Peyer's patch (tissue), 4 donors: ENCODE data around the gene VWA1.

ENCODE experiments used
- POLR2A ChIP-seq, 2 donors: fragments of 450-650 bp; IDR thresholded peaks; one replicate each; pipeline ENCODE4 v1.5.1; 2017; ENCODE audit warnings: antibody characterized with exemption in 2 of 2, mild to moderate bottlenecking in 2 of 2, moderate library complexity in 2 of 2
- TF ChIP-seq, protein P1 (sequence below), 6 experiments: fragments of 450-650 bp in 4 of 6; fragments of 200-600 bp in 2 of 6; sonication (generic) in 1 of 6; IDR thresholded peaks; one replicate each; pipeline ENCODE4 v1.5.1; 2017 to 2019; ENCODE audit warnings: antibody characterized with exemption in 6 of 6, mild to moderate bottlenecking in 3 of 6, moderate library complexity in 1 of 6

DNA sequence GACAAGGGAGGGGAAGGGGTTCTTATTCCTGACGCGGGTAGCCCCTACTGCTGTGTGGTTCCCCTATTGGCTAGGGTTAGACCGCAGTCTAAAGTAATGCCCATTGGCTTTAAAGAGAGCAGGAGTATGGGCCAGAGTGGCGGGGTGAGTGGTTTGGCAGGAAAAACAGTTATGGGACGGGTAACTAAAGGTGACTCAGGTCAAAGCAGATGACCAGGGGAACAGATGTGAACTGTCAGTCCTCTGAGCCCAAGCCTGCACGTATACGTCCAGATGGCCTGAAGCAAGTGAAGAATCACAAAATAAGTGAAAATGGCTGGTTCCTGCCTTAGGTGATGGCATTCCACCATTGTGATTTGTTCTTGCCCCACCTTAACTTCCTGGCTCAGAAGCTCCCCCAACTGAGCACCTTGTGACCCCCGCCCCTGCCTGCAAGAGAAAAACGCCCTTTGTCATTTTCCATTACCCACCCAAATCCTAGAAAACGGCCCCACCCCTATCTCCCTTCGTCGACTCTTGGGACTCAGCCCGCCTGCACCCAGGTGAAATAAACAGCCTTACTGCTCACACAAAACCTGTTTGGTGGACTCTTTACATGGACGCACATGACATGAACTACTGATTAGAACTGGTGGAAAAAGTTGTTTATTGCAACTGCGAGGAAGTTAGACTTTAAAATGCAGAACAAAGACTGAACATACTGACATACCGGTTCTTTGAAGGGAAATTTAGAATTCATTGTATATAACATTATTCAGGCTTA, 35.3 kb downstream of the VWA1 start:
- TF ChIP-seq, protein P1, sequence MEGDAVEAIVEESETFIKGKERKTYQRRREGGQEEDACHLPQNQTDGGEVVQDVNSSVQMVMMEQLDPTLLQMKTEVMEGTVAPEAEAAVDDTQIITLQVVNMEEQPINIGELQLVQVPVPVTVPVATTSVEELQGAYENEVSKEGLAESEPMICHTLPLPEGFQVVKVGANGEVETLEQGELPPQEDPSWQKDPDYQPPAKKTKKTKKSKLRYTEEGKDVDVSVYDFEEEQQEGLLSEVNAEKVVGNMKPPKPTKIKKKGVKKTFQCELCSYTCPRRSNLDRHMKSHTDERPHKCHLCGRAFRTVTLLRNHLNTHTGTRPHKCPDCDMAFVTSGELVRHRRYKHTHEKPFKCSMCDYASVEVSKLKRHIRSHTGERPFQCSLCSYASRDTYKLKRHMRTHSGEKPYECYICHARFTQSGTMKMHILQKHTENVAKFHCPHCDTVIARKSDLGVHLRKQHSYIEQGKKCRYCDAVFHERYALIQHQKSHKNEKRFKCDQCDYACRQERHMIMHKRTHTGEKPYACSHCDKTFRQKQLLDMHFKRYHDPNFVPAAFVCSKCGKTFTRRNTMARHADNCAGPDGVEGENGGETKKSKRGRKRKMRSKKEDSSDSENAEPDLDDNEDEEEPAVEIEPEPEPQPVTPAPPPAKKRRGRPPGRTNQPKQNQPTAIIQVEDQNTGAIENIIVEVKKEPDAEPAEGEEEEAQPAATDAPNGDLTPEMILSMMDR (IDR thresholded peaks at IDR 0.05): no peak
- TF ChIP-seq POLR2A (IDR thresholded peaks at IDR 0.05): no peak
